PC-3 (cell line): ENCODE measurements around the gene TMEM184A. TPM values are rescaled to one million over a fixed set of nuclear protein-coding genes. Genes with fewer than 3 reads are reported as not detected.

Source experiments
- ATAC-seq: fragments of 200-7000 bp; cut with Tn5 transposase; 2 replicates; pipeline ENCODE4 v1.9.1; 2020; ENCODE audit warnings: mild to moderate bottlenecking, moderate library complexity
- BruUV-seq: library from RNA; stranded (reverse); fragments of 400-500 nt; replicated peaks from 2 replicates; lab custom pipeline; 2021; lab: Mats Ljungman, UMichigan
- CTCF ChIA-PET: fragments of 300-600 bp; sonication (Branson Sonifier 250); formaldehyde crosslinking; loops from one replicate; lab custom pipeline; 2022; ENCODE audit warnings: antibody characterized with exemption; lab: Charles Lee
- POLR2A ChIA-PET: fragments of 300-600 bp; sonication (Branson Sonifier 250); formaldehyde crosslinking; loops from one replicate; lab custom pipeline; 2022; ENCODE audit warnings: antibody characterized with exemption; ENCODE audit not compliant: unreplicated experiment; lab: Charles Lee
- DNase-seq: peaks from one replicate; pipeline ENCODE4 v3.0.0-alpha.2; 2015
- H2AFZ ChIP-seq: fragments of 300-600 bp; sonication (generic); 2 replicates; pipeline ENCODE4 v1.6.0; 2016; ENCODE audit warnings: antibody characterized with exemption, low read length
- H3F3A ChIP-seq: fragments of 300-600 bp; sonication (generic); one replicate; pipeline ENCODE4 v1.6.0; 2017; ENCODE audit warnings: antibody characterized with exemption, low read length, control low read depth, mild to moderate bottlenecking; ENCODE audit not compliant: unreplicated experiment
- H3K27ac ChIP-seq: fragments of 300-600 bp; sonication (generic); 2 replicates; pipeline ENCODE4 v1.5.1; 2016; ENCODE audit warnings: mild to moderate bottlenecking, low read length
- H3K27me3 ChIP-seq: fragments of 300-600 bp; sonication (generic); 2 replicates; pipeline ENCODE4 v1.6.1; 2016; ENCODE audit warnings: low read length, mixed read lengths
- H3K36me3 ChIP-seq: fragments of 300-600 bp; sonication (generic); 2 replicates; pipeline ENCODE4 v1.6.1; 2016; ENCODE audit warnings: low read depth, mixed run types, low read length, mixed read lengths
- H3K4me1 ChIP-seq: fragments of 300-600 bp; sonication (generic); 2 replicates; pipeline ENCODE4 v1.5.1; 2016; ENCODE audit warnings: low read length; ENCODE audit not compliant: insufficient read depth
- H3K4me2 ChIP-seq: fragments of 300-600 bp; sonication (generic); 2 replicates; pipeline ENCODE4 v1.6.0; 2016; ENCODE audit warnings: low read length
- H3K4me3 ChIP-seq: fragments of 300-600 bp; sonication (generic); 2 replicates; pipeline ENCODE4 v1.5.1; 2016; ENCODE audit warnings: mild to moderate bottlenecking, low read length, mixed read lengths
- H3K79me2 ChIP-seq: fragments of 300-600 bp; sonication (generic); 2 replicates; pipeline ENCODE4 v1.6.1; 2017; ENCODE audit warnings: low read length, mixed read lengths
- H3K9ac ChIP-seq: fragments of 300-600 bp; sonication (generic); 2 replicates; pipeline ENCODE4 v1.6.0; 2016; ENCODE audit warnings: mild to moderate bottlenecking, low read length
- H3K9me2 ChIP-seq: fragments of 300-600 bp; sonication (generic); replicated peaks from 2 replicates; pipeline ENCODE4 v1.6.1; 2016; ENCODE audit warnings: mixed run types, low read length, mixed read lengths
- H3K9me3 ChIP-seq: fragments of 300-600 bp; sonication (generic); 2 replicates; pipeline ENCODE4 v1.6.1; 2016; ENCODE audit warnings: low read length, mixed read lengths
- H4K20me1 ChIP-seq: fragments of 300-600 bp; sonication (generic); 2 replicates; pipeline ENCODE4 v1.6.1; 2016; ENCODE audit warnings: low read length, mixed read lengths
- CTCF ChIP-seq: fragments of 300-600 bp; sonication (generic); conservative IDR thresholded peaks from 2 replicates; pipeline ENCODE4 v1.5.1; 2017; ENCODE audit warnings: antibody characterized with exemption, low read depth, mild to moderate bottlenecking, low read length
- EZH2 ChIP-seq: fragments of 300-600 bp; sonication (generic); IDR thresholded peaks from one replicate; pipeline ENCODE4 v1.6.1; 2017; ENCODE audit warnings: antibody characterized with exemption, mild to moderate bottlenecking, low read length; ENCODE audit not compliant: unreplicated experiment
- EZH2phosphoT487 ChIP-seq: fragments of 300-600 bp; sonication (generic); IDR thresholded peaks from 2 replicates; pipeline ENCODE4 v1.6.1; 2018; ENCODE audit warnings: mild to moderate bottlenecking, antibody characterized with exemption, low read length, borderline replicate concordance
- intact Hi-C: fragments of 100-400 bp; cut with micrococcal nuclease; formaldehyde crosslinking; loops from 2 replicates; pipeline ENCODE4 v1.9.0; 2023
- total RNA-seq: library from RNA; depleted of rRNA; stranded (reverse); fragments of >200 nt; gene quantifications from 2 replicates; pipeline ENCODE4 v1.2.3, GENCODE V29; 2014

TMEM184A gene
- total RNA-seq, 1 experiment from 2014 or later: 23.1 TPM

GRCh38 chr7:1510780-1511154 lies 45.2 kb downstream of the TMEM184A start:
- H3K4me3 ChIP-seq: no peak overlapping the region
- no peaks in the 10 kb centered on the region for H3K9me3 ChIP-seq
- H3K27ac ChIP-seq: no peak overlapping the region
- no peaks in the 10 kb centered on the region for H3K36me3 ChIP-seq
- no peak for TF ChIP-seq EZH2
- TF ChIP-seq EZH2phosphoT487: no peak
- TF ChIP-seq CTCF: no peak
- H3K4me2 ChIP-seq: no peak overlapping the region
- H3K9me2 ChIP-seq: no peaks in the 10 kb centered on the region
- H3K4me1 ChIP-seq: peaks cover 21% of the 10 kb centered on the region
- POLR2A ChIA-PET: no interaction called here
- DNase-seq (no peak), ATAC-seq (no peak)
- no peak overlapping the region for H3K9ac ChIP-seq
- H3K27me3 ChIP-seq: no peaks in the 10 kb centered on the region
- intact Hi-C loops: no loop called here
- no peaks in the 10 kb centered on the region for H3K79me2 ChIP-seq
- no peak overlapping the region for H2AFZ ChIP-seq
- H4K20me1 ChIP-seq: no peaks in the 10 kb centered on the region
- BruUV-seq: no TSS peak
- H3F3A ChIP-seq: no peaks in the 10 kb centered on the region
- CTCF ChIA-PET: interaction anchor here (0.5 to 0.6 kb wide), 2 partner anchors 21 to 31 kb away, joined by 3 read pairs; no protein-coding TSS in a partner anchor

GRCh38 chr7:1509226-1509625 lies 46.8 kb downstream of the TMEM184A start:
- DNase-seq (no peak), ATAC-seq (no peak)
- Histone ChIP-seq H3K79me2 (no peaks in the 10 kb centered on the region), H3K36me3 (no peaks in the 10 kb centered on the region), H3F3A (no peaks in the 10 kb centered on the region), H3K27me3 (no peaks in the 10 kb centered on the region), H3K9me2 (no peaks in the 10 kb centered on the region), H3K9ac (no peak overlapping the region), H3K4me3 (no peak overlapping the region), H2AFZ (no peak overlapping the region), H3K4me2 (no peak overlapping the region), H4K20me1 (no peaks in the 10 kb centered on the region), H3K27ac (no peak overlapping the region), H3K9me3 (no peaks in the 10 kb centered on the region), H3K4me1 (peaks cover 21% of the 10 kb centered on the region)
- POLR2A ChIA-PET: no interaction called here
- BruUV-seq: no TSS peak
- intact Hi-C loops: no loop called here
- no peak for TF ChIP-seq EZH2
- no peak for TF ChIP-seq CTCF
- no peak for TF ChIP-seq EZH2phosphoT487
- CTCF ChIA-PET: no interaction called here

GRCh38 chr7:1508277-1508758 lies 47.7 kb downstream of the TMEM184A start:
- ChIA-PET POLR2A (no interaction called here), CTCF (no interaction called here)
- H3K27ac ChIP-seq: no peak overlapping the region

More at GRCh38 chr7:1508277-1508758, 47.7 kb downstream of the TMEM184A start:
- H2AFZ ChIP-seq: no peak overlapping the region
- H3K9me3 ChIP-seq: no peaks in the 10 kb centered on the region
- no peaks in the 10 kb centered on the region for H4K20me1 ChIP-seq
- intact Hi-C loops: no loop called here
- no peaks in the 10 kb centered on the region for H3F3A ChIP-seq
- H3K9me2 ChIP-seq: no peaks in the 10 kb centered on the region
- no peak overlapping the region for H3K4me3 ChIP-seq
- no peaks in the 10 kb centered on the region for H3K27me3 ChIP-seq
- H3K79me2 ChIP-seq: peaks cover 8% of the 10 kb centered on the region
- H3K4me1 ChIP-seq: peaks cover 15% of the 10 kb centered on the region
- no peak for ATAC-seq
- no peak overlapping the region for H3K9ac ChIP-seq
- no peak for DNase-seq
- no TSS peak for BruUV-seq
- no peaks in the 10 kb centered on the region for H3K36me3 ChIP-seq
- H3K4me2 ChIP-seq: no peak overlapping the region
- no peak for TF ChIP-seq EZH2
- no peak for TF ChIP-seq EZH2phosphoT487
- no peak for TF ChIP-seq CTCF
